ENCODE data around the gene SLC38A2.
A peak's percentile ranks its signal among the peaks of the same experiment; 100 is the strongest.

SLC38A2 gene

GRCh38 chr12:46374711-46375110, 2.1 kb upstream of the SLC38A2 start:
- DNase-seq (ENCODE audit: low read depth) = no peak

- DNase-seq (ENCODE audit: low read depth) = no peak
Observed at GRCh38 chr12:46374310-46374709, 1.7 kb upstream of the SLC38A2 start.

DNA sequence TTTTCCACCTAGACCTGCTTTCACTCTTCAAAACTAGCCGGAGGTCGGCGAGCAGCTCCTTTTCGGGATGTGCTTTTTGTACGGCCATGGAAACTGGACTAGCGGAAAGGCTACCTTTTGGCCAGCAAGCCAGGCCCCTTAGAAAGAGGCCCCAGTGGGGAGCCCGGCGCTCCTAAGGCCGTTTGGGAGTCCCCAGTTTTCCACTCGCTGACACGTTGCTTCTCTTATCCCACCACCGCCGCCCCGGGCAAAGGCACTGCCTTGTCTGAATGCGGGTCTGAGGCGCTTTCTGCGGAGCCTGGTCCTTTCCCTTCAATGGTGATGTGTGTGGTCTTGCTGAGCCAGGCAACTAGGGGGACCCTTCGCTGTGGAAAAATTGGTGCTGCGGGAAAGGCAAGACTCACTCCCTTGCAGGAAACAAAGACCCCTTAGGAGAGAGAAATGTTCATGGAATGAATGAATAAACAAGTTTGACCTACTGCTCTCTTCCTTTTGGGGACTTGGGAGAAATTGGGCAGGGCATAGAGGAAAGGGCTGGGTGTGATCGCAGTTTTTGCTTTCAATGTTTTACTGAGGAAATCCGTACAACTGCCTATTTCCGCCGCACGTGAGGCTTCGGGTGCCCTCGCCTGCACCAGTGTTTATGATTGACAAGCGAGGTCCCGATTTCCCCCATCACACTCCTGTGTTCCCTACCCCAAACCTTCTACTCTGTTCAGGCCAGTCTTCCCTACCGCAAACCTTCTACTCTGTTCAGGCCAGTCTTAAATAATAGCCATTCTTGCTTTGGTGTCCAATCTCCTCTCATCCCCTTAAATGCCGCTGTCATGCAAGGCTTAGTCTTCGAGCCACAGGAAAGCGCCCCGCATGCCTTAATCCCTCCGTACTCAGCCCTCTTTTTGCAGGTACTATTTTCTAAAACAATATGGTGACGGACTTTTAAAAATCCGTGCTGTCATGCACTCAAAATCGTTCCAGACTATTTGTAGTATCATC, 1.0 kb upstream of the SLC38A2 start:
- peak; percentile 19 for DNase-seq (ENCODE audit: low read depth)

GRCh38 chr12:46371718-46372543, 642 bp downstream of the SLC38A2 start:
- peak; percentile 46 for DNase-seq (ENCODE audit: low read depth)

- peak; percentile 92 for DNase-seq (ENCODE audit: low read depth)
Observed at GRCh38 chr12:46370792-46371717, 1.5 kb downstream of the SLC38A2 start.

GRCh38 chr12:46370380-46370734, 2.2 kb downstream of the SLC38A2 start:
- DNase-seq (ENCODE audit: low read depth) = no peak

- DNase-seq (ENCODE audit: low read depth) = no peak
Observed at GRCh38 chr12:46369474-46370379, 2.8 kb downstream of the SLC38A2 start.

DNA sequence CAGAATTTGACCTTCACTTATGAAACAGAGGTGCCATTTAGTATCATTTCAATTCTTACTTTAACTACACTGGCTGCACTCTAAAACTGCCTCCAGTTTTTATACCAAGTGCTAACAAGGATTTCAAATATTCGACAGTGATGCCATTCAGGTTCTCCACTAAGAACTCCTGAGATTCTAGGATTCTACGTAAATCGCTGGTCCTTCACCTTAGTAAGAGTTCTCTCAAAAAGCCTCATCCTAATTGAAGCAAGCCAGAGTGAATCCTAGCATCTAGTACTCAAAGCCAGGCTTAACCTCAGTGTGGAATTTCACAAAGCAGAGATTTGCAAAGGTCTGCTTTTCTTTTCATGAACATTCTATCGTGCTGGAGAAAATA, 3.5 kb downstream of the SLC38A2 start:
- DNase-seq (ENCODE audit: low read depth) = no peak

DNA sequence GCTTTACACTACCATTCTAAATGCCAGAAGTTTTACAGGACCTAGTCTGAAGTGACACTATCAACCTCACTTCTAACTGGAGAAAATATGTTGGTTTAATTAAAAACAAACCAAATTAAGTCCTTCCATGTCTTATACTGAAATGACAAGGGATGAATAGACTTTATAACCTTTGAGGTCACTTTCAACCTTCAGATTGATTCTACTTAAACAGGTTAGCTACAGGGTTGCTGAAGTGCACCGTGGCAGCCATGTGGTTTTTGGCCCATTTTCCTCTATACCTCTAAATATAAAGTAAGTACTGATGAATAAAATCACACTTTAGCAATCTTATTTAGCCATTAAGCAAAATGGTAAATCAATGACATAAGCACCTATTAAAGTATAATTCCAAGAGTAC, 3.9 kb downstream of the SLC38A2 start:
- DNase-seq (ENCODE audit: low read depth) = no peak

GRCh38 chr12:46368138-46368537, 4.4 kb downstream of the SLC38A2 start:
- no peak for DNase-seq (ENCODE audit: low read depth)

DNA sequence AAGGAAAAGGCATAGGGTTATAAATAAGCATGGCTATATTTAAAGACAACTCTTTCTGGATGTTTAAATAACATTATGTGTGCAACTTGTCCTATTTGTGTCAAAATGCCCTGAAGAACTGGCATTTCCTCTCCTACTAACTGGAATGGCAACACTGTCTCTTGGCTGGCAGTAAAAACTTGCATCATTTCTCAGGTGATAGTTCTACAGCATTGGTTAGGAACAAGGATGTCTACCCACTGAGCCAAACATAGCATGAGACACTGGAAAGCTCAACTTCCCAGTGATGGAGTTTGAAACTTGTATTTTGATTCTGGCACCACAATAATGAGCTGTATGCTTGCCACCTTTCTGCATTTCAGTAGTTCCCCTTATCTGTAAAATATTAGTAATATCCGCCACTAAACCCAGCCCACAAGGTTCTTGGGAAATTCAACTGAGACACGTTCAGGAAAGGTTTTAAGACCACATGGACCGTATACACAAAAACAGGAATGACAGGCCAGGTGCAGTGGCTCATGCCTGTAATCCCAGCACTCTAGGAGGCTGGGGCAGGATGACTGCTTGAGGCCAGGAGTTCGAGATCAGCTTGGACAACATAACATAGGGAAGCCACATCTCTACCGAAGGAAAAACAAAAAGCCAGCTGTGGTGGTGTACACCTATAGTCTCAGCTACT, 5.1 kb downstream of the SLC38A2 start:
- no peak for DNase-seq (ENCODE audit: low read depth)

DNA sequence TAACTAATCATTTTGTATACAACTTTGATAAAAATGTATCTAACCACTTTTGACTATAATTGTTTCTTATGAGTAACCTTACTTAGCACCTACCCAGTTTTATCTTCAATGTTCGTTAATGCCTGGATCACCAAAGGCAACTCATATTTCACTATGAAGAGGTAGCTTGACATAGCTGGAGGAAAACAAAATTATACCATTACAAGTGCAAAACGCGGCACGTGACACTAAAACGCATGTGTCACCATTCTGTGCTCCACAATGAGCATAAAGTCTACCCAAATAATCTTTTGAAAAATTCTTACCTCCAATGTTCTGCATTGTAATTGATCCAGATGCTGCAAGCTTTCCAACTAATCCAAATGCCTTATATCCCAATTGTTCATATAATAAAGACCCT, 5.8 kb downstream of the SLC38A2 start:
- no peak for DNase-seq (ENCODE audit: low read depth)

GRCh38 chr12:46365951-46366379, 6.6 kb downstream of the SLC38A2 start:
- DNase-seq (ENCODE audit: low read depth) = no peak

DNA sequence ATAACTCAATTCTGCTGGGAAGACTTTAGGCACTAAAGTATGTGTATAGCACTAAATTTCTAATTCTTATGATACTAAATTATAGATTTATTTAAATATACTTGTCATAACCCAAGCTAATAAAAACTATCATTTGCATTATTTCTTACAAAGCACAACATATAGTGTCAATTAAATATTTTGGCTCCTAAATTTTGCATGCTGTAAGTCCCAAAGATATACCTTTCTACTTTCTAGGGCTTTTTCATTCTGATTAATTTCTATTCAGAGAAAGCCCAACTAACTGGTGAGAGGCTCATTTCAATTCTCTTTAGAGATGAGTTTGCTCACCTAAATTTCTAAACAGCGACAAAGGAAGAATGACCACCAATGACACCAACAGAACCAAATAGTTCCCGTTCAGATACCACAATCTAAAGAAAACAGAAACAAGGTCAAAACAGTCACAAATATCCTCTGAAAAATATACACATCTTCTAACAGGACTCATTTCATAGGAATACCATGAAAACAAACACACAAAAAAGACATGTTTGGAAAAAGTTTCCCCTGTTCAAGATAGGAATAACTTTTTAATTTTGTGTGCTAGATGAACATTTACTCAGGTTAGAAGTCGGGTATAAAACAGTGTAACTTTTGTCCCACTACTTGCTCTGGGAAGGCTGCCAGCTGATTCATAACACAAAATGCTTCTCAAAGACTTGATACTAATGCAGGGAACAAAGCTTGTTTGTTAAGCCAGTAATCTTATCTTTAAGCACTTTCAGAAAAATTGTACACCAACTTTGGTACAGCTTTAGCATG, 7.6 kb downstream of the SLC38A2 start:
- no peak for DNase-seq (ENCODE audit: low read depth)

- no peak for DNase-seq (ENCODE audit: low read depth)
Observed at GRCh38 chr12:46364300-46364696, 8.3 kb downstream of the SLC38A2 start.

DNA sequence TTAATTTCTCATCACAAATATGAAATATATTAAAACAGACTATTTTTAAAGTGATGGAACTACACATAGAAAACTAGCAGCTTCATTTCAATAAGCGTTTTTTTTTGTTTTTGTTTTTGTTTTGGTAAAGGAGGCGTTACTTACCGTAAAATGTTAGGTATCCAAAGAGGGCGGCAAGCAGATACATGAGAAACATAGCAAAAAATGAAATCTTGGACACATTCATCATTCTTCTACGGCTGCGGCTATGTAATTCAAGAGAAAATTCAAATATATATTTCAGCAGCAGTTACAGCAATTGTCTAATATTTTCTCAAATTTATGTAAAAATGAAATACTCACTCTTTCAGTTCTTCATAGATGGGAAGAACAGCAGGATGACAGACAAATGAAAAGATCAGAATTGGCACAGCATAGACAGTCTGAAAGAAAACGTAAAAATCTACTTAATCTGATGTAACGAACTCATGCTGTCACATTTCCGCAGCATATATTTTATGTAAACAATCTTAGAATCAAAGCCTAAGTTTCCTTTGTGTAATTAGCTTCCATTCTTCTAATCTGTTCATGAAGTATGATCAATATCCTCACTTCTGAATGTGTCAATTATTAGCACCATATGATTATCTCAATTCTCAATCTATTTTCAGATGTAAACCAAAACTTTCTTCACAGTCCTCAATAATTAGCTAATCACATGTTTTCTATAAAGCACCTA, 8.8 kb downstream of the SLC38A2 start:
- no peak for DNase-seq (ENCODE audit: low read depth)

GRCh38 chr12:46362895-46363581, 9.5 kb downstream of the SLC38A2 start:
- no peak for DNase-seq (ENCODE audit: low read depth)

- DNase-seq (ENCODE audit: low read depth) = no peak
Observed at GRCh38 chr12:46361667-46362034, 10.9 kb downstream of the SLC38A2 start.
